ENCODE data around the gene EZH2. TPM values are rescaled to one million over a fixed set of nuclear protein-coding genes. Genes with fewer than 3 reads are reported as not detected.

The EZH2 gene
- total and polyA plus RNA-seq, 2 experiments from 2014 or later = 10.7 to 11.7 TPM

DNA sequence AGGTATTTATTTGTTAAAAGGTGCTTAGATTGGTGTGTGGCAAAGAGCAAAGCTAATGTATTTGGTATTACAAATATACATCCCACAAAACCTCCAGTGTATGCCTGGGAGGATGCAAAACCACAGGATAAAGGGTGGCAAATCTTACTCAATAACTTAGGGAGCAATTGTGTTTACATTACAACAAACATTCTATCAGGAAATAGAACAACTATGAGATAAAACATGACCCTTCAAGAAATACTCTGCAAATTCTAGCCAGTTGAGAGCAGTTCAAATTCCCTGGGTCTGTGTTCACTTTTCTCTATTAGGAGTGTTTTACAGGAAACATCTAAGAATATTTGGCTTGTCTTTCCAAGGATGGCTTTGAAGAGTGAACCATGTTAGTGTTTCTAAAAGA, 120.5 kb downstream of the EZH2 start:
- no peaks in the 10 kb centered on the region for H3K36me3 ChIP-seq (replicated peaks; ENCODE audit: insufficient read depth, low read depth)
- H3K79me2 ChIP-seq = no peaks in the 10 kb centered on the region
- DNase-seq (ENCODE audit: low spot score) = no peak
- no peaks in the 10 kb centered on the region for H4K20me1 ChIP-seq (ENCODE audit: insufficient read depth, poor library complexity, severe bottlenecking)
- H3K4me2 ChIP-seq = no peak overlapping the region
- no peak overlapping the region for H3K27ac ChIP-seq
- TF ChIP-seq, protein P1, sequence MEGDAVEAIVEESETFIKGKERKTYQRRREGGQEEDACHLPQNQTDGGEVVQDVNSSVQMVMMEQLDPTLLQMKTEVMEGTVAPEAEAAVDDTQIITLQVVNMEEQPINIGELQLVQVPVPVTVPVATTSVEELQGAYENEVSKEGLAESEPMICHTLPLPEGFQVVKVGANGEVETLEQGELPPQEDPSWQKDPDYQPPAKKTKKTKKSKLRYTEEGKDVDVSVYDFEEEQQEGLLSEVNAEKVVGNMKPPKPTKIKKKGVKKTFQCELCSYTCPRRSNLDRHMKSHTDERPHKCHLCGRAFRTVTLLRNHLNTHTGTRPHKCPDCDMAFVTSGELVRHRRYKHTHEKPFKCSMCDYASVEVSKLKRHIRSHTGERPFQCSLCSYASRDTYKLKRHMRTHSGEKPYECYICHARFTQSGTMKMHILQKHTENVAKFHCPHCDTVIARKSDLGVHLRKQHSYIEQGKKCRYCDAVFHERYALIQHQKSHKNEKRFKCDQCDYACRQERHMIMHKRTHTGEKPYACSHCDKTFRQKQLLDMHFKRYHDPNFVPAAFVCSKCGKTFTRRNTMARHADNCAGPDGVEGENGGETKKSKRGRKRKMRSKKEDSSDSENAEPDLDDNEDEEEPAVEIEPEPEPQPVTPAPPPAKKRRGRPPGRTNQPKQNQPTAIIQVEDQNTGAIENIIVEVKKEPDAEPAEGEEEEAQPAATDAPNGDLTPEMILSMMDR (IDR thresholded peaks at IDR 0.05; ENCODE audit: poor library complexity) = no peak
- TF ChIP-seq EZH2phosphoT487 (IDR thresholded peaks at IDR 0.05; ENCODE audit: low read depth, severe bottlenecking, unreplicated experiment) (no peak), EZH2 (IDR thresholded peaks at IDR 0.05; ENCODE audit: borderline replicate concordance) (no peak)
- no peaks in the 10 kb centered on the region for H3K27me3 ChIP-seq
- no peak overlapping the region for H2AFZ ChIP-seq
- no peak overlapping the region for H3K4me3 ChIP-seq
- H3K4me1 ChIP-seq (ENCODE audit: insufficient read depth) = no peaks in the 10 kb centered on the region
- no peaks in the 10 kb centered on the region for H3K9me3 ChIP-seq (ENCODE audit: low read depth)
- H3K9me2 ChIP-seq (replicated peaks; ENCODE audit: insufficient read depth) = no peaks in the 10 kb centered on the region

DNA sequence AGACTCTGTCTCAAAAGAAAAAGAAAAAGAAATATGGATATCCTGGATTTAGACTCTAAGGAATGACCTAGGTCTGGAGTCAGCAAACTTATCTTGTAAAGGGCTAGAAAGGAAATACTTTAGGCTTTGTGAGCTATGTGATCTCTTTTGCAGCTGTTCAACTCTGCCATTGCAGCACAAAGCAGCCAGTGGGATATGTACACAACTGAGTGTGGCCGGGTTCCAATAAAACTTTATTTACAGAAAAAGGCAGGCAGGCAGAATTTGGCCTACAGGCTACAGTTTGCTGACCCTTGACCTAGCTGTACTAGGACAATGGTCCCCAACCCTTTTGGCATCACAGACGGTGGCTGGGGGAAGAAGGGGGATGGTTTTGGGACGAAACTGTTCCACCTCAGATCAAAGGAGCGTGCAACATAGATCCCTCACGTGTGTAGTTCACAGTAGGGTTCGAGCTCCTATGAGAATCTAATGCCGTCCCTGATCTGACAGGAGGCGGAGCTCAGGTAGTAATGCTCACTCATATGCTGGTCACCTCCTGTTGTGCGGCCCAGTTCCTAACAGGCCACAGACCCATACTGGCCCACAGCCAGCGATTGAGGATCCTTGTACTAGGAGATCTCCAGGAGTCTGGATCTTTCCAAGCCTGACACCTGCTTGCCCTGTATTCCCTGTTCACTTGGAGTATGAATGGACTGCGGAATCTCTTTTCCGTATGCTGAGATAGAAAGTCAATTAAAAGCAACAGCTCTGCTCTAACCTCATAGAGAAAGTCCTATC, 122.4 kb downstream of the EZH2 start:
- Histone ChIP-seq H3K9me2 (replicated peaks; ENCODE audit: insufficient read depth) (no peaks in the 10 kb centered on the region), H3K9me3 (ENCODE audit: low read depth) (no peaks in the 10 kb centered on the region), H3K27me3 (no peaks in the 10 kb centered on the region), H3K4me3 (no peak overlapping the region), H4K20me1 (ENCODE audit: insufficient read depth, poor library complexity, severe bottlenecking) (no peaks in the 10 kb centered on the region), H3K36me3 (replicated peaks; ENCODE audit: insufficient read depth, low read depth) (no peaks in the 10 kb centered on the region), H3K4me2 (no peak overlapping the region), H3K79me2 (no peaks in the 10 kb centered on the region), H3K4me1 (ENCODE audit: insufficient read depth) (no peaks in the 10 kb centered on the region), H3K27ac (no peak overlapping the region), H2AFZ (no peak overlapping the region)
- DNase-seq (ENCODE audit: low spot score) = no peak
- 95% methylated on average over 12 of the region's 12 CpGs for WGBS (ENCODE audit: low lambda C conversion rate, missing lambda C conversion rate)
- TF ChIP-seq EZH2 (IDR thresholded peaks at IDR 0.05; ENCODE audit: borderline replicate concordance) (no peak), EZH2phosphoT487 (IDR thresholded peaks at IDR 0.05; ENCODE audit: low read depth, severe bottlenecking, unreplicated experiment) (no peak)
- TF ChIP-seq, protein P1 (IDR thresholded peaks at IDR 0.05; ENCODE audit: poor library complexity) = no peak

Small RNAs within 50 kb of the gene (small RNA-seq; reads per million reads assigned to genes)
- not detected for gene RF00017
- gene RN7SL569P = not detected
- gene RNU7-20P = not detected

Other genes starting within 250 kb of the EZH2 start
- gene CUL1, start 185.4 kb downstream of the EZH2 start, total RNA-seq = 64.2 and 68.4 TPM in 2 replicates
- gene CUL1, start 185.4 kb downstream of the EZH2 start, polyA plus RNA-seq = 55.3 and 56.7 TPM in 2 replicates
- 371 and 375 TPM in 2 replicates for gene PDIA4, start 144.2 kb upstream of the EZH2 start, total RNA-seq
- 377 and 413 TPM in 2 replicates for gene PDIA4, start 144.2 kb upstream of the EZH2 start, polyA plus RNA-seq
- 5.1 and 5.7 TPM in 2 replicates for gene ZNF786, start 206.4 kb upstream of the EZH2 start, total RNA-seq
- 4.9 and 6.9 TPM in 2 replicates for gene ZNF786, start 206.4 kb upstream of the EZH2 start, polyA plus RNA-seq
- gene ZNF425, start 242.0 kb upstream of the EZH2 start, total RNA-seq = 2.7 and 3.9 TPM in 2 replicates
- 3.3 and 4.2 TPM in 2 replicates for gene ZNF425, start 242.0 kb upstream of the EZH2 start, polyA plus RNA-seq

Measured in hepatocyte (in vitro differentiated cells).